Activated CD8-positive, alpha-beta memory T cell treated with anti-CD3 and anti-CD28 coated beads for 4 hours (primary cell): Measurements from ENCODE around the gene INTS7.
"Not testable (repeated sequence)": the region's sequence is repeated elsewhere in the genome, so short reads cannot be mapped to it uniquely, and the experiment has no call there.

Experiments
- DNase-seq, 2 donors: peaks; one replicate each; pipeline ENCODE4 v3.0.0-alpha.2; 2020; ENCODE audit warnings: low read depth in 2 of 2

The INTS7 gene

GRCh38 chr1:211985556-211986264, 49.6 kb downstream of the INTS7 start:
- DNase-seq, result no peak

GRCh38 chr1:211978596-211978995, 56.8 kb downstream of the INTS7 start:
- DNase-seq, result no peak

- no peak for DNase-seq
Observed at GRCh38 chr1:211975152-211975941, 60.0 kb downstream of the INTS7 start.

GRCh38 chr1:211973541-211973940, 61.8 kb downstream of the INTS7 start:
- no peak for DNase-seq

- no peak for DNase-seq
Observed at GRCh38 chr1:211968200-211968834, 67.0 kb downstream of the INTS7 start.

- no peak for DNase-seq
Observed at GRCh38 chr1:211967704-211968103, 67.7 kb downstream of the INTS7 start.

- no peak for DNase-seq
Observed at GRCh38 chr1:211965108-211965805, 70.1 kb downstream of the INTS7 start.

GRCh38 chr1:211959680-211960079, 75.7 kb downstream of the INTS7 start:
- no peak for DNase-seq

- no peak for DNase-seq
Observed at GRCh38 chr1:211959221-211959620, 76.1 kb downstream of the INTS7 start.

GRCh38 chr1:211954028-211954427, 81.3 kb downstream of the INTS7 start:
- DNase-seq, result not testable (repeated sequence)

GRCh38 chr1:211953543-211953942, 81.8 kb downstream of the INTS7 start:
- not testable (repeated sequence) for DNase-seq

- no peak for DNase-seq
Observed at GRCh38 chr1:211952299-211952698, 83.1 kb downstream of the INTS7 start.

- DNase-seq, result no peak
Observed at GRCh38 chr1:211951856-211952255, 83.5 kb downstream of the INTS7 start.

GRCh38 chr1:211948377-211948776, 87.0 kb downstream of the INTS7 start:
- no peak for DNase-seq

GRCh38 chr1:211947396-211948295, 87.7 kb downstream of the INTS7 start:
- DNase-seq, result no peak

- no peak for DNase-seq
Observed at GRCh38 chr1:211944733-211945500, 90.4 kb downstream of the INTS7 start.

GRCh38 chr1:211942583-211942982, 92.8 kb downstream of the INTS7 start:
- DNase-seq, result no peak

GRCh38 chr1:211939876-211940468, 95.4 kb downstream of the INTS7 start:
- DNase-seq, result no peak

- no peak for DNase-seq
Observed at GRCh38 chr1:211938561-211938997, 96.8 kb downstream of the INTS7 start.

- DNase-seq, result not testable (repeated sequence)
Observed at GRCh38 chr1:211937422-211937821, 97.9 kb downstream of the INTS7 start.
